Right renal pelvis (tissue), 4 donors: ENCODE measurements around the gene BCL7B. TPM values are rescaled to one million over a fixed set of nuclear protein-coding genes. Genes with fewer than 3 reads are reported as not detected.
"Not testable (repeated sequence)": the region's sequence is repeated elsewhere in the genome, so short reads cannot be mapped to it uniquely, and the experiment has no call there.

Source experiments
- DNase-seq, 4 donors: peaks; one replicate each; pipeline ENCODE4 v3.0.0-alpha.2; 2013; ENCODE audit warnings: low read depth in 4 of 4, low spot score in 3 of 4, missing footprints in 1 of 4
- polyA plus RNA-seq, 4 donors: library from polyadenylated mRNA; unstranded; fragments of 120-200 nt; gene quantifications; one replicate each; pipeline ENCODE4 v1.2.1, GENCODE V29; 2013; ENCODE audit not compliant: insufficient read length in 4 of 4

The BCL7B gene
- polyA plus RNA-seq, 4 donors, result 37.3 to 43.0 (median 39.5) TPM

- DNase-seq, result no peak
These were observed 52.6 kb downstream of the BCL7B start for GRCh38 chr7:73504920-73505319.

GRCh38 chr7:73504017-73504416, 53.5 kb downstream of the BCL7B start:
- DNase-seq, result no peak

GRCh38 chr7:73503229-73503628, 54.3 kb downstream of the BCL7B start:
- no peak for DNase-seq

- DNase-seq, result no peak
These were observed 60.9 kb downstream of the BCL7B start for GRCh38 chr7:73496626-73497025.

- not testable (repeated sequence) for DNase-seq
These were observed 62.0 kb downstream of the BCL7B start for GRCh38 chr7:73495507-73495906.

GRCh38 chr7:73489976-73490375, 67.5 kb downstream of the BCL7B start:
- DNase-seq, result no peak

- DNase-seq, result no peak
These were observed 70.0 kb downstream of the BCL7B start for GRCh38 chr7:73487486-73487885.

Other genes starting within 250 kb of the BCL7B start
- 10 to 100 TPM; 15.0 to 22.5 (median 16.6) TPM for gene NSUN5, start 248.9 kb downstream of the BCL7B start, polyA plus RNA-seq
- gene TRIM50, start 229.6 kb downstream of the BCL7B start, polyA plus RNA-seq, result under 1 TPM; 0.12 to 0.24 (median 0.22) TPM
- gene FKBP6, start 229.5 kb downstream of the BCL7B start, polyA plus RNA-seq, result under 1 TPM; 0.13 to 0.42 (median 0.26) TPM
- gene FZD9, start 123.9 kb downstream of the BCL7B start, polyA plus RNA-seq, result under 1 TPM; 0.29 to 0.64 (median 0.47) TPM
- 10 to 100 TPM; 69.0 to 78.0 (median 73.6) TPM for gene BAZ1B, start 35.4 kb downstream of the BCL7B start, polyA plus RNA-seq
- gene TBL2, start 20.9 kb upstream of the BCL7B start, polyA plus RNA-seq, result 10 to 100 TPM; 38.9 to 46.2 (median 41.1) TPM
- gene MLXIPL, start 66.8 kb upstream of the BCL7B start, polyA plus RNA-seq, result 1 to 10 TPM; 2.6 to 5.1 (median 4.3) TPM
- 10 to 100 TPM; 12.1 to 19.4 (median 14.7) TPM for gene VPS37D, start 110.1 kb upstream of the BCL7B start, polyA plus RNA-seq
- 10 to 100 TPM; 11.5 to 12.8 (median 11.7) TPM for gene DNAJC30, start 125.8 kb upstream of the BCL7B start, polyA plus RNA-seq
- gene BUD23, start 125.9 kb upstream of the BCL7B start, polyA plus RNA-seq, result 100 to 1,000 TPM in 1 of 4 donors, 10 to 100 TPM in 3; 79.9 to 104 (median 88.3) TPM
- 10 to 100 TPM in 1 of 4 donors, 1 to 10 TPM in 3; 7.3 to 11.2 (median 8.8) TPM for gene STX1A, start 162.0 kb upstream of the BCL7B start, polyA plus RNA-seq
- gene ABHD11, start 181.1 kb upstream of the BCL7B start, polyA plus RNA-seq, result 10 to 100 TPM; 27.7 to 31.2 (median 29.6) TPM
- gene CLDN3, start 212.6 kb upstream of the BCL7B start, polyA plus RNA-seq, result 10 to 100 TPM; 32.9 to 69.5 (median 42.5) TPM